HG03439 (cell line): ENCODE results near the gene DBI.
"Not testable (repeated sequence)": the region's sequence is repeated elsewhere in the genome, so short reads cannot be mapped to it uniquely, and the experiment has no call there.

Source experiments
- ATAC-seq: cut with Tn5 transposase; IDR thresholded peaks from one replicate; pipeline ENCODE4 v1.9.1; 2021; ENCODE audit warnings: mild to moderate bottlenecking, moderate library complexity; ENCODE audit not compliant: unreplicated experiment

Gene DBI

DNA sequence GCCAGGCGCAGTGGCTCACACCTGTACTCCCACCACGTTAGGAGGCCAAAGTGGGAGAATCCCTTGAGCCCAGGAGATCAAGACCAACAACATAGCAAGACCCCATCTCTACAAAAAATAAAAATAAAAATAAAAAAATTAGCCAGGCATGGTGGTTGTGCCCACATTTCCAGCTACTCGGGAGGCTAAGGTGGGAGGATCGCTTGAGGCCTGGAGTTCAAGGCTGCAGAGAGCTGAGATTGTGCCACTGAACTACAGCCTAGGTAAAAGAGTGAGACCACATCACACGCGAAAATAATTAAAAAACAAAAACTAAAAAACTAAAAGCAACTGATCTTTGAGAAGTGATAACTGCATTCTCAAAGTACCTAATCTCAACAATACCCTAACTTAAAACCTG is 2.0 kb upstream of the DBI start:
- ATAC-seq = no peak

DNA sequence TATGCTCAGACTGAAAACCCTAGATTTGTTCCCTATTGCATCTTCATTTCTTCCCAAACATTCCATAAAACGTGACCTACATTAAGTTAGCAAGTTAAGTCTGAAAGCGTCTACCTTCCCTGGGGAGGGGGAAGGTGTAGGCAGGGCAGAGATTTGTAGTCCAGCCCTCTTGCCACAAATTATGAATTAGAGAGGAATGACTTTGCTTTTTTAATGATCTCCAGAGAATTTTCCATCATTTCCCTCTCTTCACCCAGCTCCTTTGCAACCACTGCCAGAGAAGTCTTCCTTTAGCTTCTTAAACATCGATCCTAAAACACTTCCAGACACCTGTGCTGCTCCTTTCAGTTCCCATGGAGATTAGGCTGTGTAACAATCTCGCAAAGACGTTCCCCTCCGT is 1.3 kb upstream of the DBI start:
- no peak for ATAC-seq

DNA sequence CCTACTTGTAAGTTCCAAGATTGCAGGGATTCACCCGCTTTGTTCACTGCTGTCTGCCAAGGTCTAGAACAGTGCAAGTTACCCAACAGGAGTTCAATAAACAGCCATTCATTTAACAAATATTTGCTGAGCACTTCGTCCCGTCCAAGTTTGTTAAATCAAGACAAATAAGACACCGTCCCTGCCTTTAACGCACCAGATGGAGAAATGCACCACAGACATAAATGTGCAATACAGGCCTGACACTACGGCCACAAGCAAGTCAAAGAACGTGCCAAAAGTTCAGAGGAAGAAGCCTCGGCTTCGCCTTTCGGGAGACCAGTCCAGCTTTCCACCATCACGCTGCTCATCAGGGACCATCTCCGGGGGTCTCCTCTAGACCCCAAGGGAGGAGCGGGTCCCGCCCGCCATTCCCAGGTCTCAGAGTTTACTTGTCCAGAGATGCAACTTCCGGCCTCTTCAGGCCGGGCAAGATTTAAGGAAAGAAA is 572 bp upstream of the DBI start:
- ATAC-seq = peak; percentile 13

DNA sequence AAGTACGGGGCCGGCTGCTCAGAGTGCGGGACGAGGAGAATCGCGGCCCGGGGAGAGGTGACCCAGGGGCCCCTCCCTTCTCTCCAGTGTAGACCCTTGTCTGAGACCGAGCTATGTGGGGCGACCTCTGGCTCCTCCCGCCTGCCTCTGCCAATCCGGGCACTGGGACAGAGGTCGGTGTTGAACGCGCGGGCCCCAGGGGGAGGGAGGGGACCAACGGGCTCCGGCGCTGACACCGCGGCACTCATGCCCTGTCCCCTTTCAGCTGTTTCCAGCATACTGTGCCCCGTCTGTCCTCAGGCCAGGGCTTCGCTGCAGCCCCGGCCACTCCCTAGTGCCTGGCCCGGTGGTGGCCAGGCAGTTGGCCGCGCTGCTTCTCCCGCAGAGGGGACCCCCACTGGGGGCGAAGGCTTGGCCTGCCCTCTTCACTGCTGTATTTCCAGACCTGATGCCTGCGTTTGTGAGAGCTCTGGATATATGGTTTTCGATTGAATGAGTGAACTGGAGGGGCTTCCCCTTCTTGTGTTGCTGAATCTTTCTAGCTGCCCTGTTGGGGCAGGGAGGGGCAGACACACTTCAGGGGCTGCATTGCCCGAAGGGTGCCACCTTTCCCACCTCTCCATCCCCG is 809 bp downstream of the DBI start:
- peak; percentile 30 for ATAC-seq

DNA sequence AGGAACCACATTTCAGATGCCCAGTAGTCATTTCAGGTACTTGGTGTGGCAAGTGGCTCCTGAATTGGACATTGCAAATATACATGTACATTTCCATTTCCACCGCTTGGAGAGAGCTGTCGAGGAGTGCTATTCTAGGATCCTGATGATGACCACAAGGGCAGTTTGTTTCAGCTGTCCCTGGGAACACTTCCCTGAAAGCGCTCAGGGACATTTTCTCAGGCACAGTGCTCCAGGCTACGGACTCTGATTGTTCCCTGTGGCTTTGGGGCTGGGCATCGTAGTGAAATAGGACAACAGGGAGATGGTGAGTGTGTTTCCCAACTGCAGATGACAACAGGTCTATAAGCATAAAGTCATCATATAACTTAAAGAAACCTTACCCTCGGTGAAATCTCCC is 3.1 kb downstream of the DBI start:
- ATAC-seq = no peak

DNA sequence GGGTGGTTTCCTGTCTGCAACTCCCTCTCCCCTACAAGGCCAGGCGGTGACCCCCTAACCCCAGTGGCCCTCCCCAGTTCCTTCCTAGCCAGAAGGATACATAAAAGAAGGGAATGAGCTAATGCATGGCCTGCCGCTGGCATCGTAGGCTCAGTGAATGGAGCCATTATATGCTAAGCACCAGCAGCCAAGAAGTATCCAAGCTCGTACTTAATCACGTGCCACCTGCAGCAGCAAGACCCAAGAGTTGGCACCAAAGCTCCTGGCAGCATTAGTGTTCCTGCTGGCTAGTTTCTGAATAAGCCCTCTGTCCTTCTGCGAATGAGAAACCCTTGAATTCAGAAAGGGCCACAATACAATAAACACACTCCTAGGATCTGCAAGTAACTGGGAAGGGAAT is 4.3 kb downstream of the DBI start:
- no peak for ATAC-seq

DNA sequence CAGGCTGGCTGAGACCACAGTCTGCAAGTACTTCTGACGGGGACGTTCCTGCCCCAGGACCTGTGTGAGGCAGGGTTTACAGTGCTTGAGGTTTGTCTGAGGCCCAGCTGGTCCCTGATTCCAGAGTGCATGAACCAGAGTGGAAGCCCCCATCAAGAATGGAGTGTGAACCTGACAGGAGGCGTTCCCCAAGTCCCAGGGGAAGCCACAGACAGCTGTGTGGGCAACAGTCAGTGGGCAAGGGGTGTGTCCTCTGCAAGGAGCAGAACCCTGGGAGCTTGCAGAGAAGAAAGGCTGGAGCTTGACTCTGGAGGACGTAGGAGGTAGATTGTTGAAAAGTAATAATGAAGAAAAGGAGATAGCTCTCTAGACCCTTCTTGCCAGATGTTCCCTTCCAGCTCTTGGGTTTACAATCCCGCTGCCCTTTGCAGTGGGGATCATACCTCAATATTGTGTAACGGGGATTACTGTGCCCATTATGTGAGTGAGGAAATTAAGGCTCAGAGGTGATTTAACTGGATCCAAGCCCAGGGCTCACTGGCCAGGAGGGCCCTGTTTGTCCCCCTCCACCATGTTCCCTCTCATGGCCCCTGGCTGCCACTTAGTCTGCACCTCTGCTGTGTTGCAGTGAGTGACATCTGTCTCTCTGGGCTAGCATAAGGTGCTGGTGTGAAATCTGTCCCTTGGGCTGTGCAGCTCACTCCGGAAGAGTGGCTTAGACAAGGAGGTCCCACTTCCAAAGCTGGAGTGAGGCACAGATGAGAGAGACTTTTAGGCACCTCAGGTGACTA is 6.2 kb downstream of the DBI start:
- no peak for ATAC-seq

DNA sequence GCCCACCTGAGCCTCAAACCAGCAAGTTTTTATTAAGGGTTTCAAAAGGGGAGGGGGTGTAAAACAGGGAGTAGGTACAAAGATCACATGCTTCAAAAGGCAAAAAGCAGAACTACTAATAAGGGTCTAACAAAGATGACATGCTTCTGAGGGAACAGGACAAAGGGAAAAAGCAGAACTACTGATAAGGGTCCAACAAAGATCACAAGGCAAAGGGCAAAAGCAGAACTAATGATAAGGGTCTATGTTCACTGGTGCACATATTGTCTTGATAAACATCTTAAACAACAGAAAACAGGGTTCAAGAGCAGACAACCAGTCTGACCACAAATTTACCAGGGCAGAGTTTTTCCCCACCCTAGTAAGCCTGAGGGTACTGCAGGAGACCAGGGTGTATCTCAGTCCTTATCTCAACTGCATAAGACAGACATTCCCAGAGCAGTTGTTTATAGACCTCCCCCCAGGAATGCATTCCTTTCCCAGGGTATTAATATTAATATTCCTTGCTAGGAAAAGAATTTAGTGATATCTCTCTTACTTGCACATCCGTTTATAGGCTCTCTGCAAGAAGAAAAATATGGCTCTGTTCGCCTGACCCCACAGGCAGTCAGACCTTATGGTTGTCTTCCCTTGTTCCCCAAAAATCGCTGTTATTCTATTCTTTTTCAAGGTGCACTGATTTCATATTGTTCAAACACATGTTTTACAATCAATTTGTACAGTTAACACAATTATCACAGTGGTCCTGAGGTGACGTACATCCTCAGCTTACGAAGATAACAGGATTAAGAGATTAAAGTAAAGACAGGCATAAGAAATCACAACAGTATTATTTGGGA is 7.3 kb downstream of the DBI start:
- ATAC-seq = not testable (repeated sequence)

DNA sequence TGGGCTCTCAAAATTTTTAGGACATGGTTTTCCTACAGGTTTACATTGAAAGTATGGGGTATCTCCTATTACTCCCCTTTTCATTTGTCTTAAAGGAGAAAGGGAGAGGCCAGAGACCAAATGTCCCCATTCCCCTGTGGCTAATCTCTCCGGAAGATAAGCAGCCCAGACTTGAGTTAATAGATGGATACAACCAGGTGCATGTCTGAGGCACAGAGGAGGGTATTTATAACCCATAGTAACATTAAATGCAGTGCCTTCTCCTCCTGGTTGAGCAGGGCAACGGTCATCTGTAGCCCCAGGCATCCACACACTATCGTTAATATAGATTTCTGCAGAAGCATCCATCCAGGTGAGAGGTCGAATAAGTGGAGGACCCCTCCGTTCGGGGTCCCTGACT is 9.6 kb downstream of the DBI start:
- ATAC-seq = not testable (repeated sequence)

DNA sequence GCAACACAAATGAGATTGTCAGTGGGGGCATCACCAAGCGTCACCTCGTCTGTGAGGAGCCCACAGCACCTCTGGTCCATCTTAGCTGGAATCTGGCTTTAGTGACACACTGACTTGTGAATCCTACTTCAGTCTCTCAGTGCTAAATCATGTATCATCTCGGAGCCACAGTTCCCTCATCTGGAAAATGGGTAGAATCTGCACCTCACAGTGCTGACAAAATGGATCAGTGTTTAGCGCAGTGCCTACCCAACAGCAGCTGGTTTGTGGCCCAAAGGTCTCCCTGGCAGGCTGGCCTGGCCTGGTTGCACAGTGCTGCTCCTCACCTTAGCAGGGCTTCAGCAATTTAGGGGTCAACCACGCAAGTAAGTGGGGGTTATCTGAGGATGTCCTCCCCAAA is 10.0 kb downstream of the DBI start:
- ATAC-seq = no peak

DNA sequence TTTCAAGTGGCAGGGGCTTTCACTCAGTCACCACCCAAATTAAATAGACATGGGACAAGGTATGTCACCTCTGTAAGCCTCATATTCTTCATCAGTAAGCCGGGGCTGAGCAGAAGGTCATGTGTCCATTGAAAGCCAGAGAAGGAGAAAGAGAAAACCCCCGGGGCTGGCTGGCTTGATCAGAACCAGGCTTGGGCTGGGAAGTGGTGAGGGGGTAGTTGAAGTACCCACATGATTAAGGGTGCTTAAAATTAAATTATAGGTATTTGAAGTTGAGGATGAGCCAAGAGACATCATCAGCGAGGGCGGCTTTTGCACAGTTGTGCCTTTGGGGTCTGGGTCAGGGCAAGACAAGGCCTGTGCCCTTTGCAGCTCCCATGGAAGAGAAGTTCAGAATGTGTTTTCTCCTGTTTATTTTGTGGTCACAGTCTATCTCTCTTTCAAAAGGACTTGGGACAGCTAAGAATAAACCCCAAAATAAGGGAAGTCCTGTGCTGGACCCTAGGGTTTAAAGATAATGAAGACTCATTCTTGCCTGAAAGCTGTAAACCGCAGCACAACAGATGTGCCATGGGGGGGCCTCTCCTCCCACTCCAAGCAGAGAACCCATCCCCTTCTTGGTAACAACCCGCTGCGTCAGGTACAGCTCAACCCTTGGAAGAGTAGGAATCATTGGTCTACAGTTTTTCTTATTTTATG is 10.7 kb downstream of the DBI start:
- no peak for ATAC-seq

DNA sequence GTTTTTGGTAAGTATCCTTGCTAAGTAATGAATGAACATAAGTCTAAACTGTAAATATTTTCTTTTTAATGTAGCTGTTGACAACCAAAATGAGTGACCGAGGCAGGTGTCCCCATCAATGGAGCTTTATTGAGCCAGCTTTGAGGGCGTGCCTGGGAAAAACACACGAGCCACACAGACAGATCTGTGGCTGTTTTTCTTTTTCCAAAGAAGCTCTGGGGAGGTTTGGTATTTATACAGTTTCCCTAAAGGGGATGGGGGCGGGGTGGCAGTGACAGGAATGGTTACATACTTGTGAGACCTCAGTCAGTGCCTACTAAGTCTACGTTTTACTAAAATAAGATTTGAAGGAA is 11.2 kb downstream of the DBI start:
- ATAC-seq = no peak

DNA sequence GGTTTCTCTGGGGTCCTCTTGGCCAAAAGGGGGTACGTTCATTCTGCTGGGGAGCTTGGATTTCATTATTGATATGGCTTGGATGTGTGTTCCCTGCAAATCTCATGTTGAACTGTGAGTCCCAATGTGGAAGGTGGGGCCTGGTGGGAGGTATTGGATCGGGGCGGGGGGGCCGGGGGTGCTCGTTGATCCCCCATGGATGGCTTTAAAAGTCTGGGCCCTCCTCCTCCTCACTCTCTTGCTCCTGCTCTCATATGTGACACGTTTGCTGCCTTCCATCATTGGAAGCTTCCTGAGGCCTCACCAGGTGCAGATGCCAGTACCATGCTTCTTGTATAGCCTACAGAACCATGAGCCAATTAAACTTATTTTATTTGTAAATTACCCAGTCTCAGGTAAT is 11.8 kb downstream of the DBI start:
- no peak for ATAC-seq

DNA sequence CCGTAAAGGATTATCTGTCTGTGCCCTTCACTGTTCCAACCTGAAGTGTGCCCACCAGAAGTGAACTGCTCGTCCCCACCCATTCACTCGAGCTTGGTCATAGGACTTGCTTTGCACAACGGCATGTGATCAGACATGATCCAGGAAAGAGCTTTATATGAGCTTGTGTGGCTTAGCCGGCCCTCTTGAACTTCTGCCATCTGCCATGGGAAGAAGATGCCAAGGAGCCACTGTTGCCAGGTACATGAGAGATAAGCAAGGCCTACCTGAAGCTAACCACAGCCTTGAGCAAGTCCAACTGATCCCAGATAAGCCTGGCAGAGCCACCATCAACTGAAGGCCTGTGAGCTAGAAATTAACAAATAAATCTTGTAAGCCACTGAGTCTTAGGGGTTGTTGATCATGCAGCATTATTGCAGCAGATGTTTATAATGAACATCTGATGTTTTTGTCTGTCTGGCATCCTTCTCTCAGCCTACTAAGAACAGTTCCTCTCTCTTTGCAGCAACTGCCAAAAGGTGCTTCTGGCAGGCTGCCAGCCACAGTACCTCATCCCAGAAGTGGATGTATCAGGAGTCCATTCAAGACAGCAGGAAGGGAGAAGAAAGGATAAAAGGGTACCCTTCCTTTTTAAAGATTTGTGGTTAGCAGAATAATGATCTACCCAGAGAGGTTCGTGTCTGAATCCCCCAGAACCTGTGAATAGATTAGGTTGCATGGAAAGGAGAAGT is 16.8 kb downstream of the DBI start:
- ATAC-seq = no peak

DNA sequence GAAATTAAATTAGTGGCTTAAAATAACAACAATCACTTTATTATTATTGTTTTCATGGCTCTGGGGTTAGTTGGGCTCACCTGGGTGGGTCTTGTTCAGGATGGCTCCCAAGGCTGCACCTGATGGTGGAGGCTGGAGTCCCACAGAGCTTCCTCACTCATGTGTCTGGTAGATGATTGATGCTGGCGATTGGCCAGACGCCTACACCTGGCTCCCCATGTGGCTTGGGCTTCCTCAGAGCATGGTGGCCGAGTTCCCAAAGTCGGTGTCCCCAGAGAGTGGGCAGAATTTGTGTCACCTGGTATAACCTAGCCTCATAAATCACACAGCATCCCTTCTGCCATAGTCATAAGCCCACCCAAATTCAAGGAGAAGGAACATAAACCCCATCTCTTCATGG is 18.2 kb downstream of the DBI start:
- no peak for ATAC-seq

DNA sequence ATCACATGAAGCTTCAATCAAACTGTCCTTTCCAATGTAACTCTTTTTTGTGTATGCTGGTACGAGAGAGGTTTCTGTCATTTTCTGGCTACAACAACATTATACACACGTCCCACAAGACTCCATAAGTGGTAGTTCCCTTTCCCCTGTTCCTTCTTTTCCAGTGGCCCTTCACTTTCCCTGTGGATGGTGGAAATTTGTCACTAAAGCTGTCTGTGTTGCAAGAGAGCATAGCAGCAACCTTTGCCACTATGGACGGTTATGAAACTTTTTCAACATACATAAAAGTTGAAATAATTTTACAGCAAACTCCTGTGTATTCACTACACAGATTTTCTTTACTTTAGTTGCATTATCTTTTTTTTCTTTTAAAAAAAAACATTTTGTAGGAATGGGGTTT is 18.7 kb downstream of the DBI start:
- no peak for ATAC-seq

DNA sequence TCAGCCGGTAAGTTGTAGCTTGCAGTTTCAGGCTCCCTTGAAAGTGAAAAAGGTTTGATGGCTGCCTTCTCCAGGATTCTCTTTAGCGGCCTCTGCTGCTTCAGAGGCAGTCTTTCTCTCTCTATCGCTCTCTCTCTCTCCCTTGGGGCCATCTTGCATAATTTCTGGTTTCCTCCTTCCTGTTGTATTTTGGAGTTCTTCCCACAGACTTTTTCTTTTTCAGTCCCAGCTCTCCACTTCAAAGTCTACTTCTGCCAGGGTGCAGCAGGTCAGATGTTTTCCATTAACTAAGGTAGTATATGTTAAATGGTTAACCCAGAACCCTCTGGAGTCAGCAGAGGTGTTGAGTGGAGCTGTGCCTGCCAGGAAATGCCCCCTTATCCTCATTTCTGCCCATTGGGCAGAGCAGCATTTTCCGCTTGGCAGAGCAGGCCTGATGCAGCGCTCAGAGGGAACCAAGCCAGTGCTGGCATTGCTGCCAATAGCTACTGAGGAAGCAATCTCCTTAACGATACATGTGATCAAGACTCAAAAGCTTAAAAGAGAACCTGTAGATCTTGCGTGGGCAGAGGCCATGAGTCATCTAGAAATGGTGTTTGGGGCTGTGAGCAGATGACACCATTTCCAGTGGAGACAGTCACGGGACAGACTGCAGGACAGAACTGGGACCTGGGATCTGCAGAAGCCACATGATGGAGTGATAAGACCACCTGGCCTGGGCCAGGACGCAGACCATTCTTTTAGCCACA is 20.8 kb downstream of the DBI start:
- peak; percentile 90 for ATAC-seq

DNA sequence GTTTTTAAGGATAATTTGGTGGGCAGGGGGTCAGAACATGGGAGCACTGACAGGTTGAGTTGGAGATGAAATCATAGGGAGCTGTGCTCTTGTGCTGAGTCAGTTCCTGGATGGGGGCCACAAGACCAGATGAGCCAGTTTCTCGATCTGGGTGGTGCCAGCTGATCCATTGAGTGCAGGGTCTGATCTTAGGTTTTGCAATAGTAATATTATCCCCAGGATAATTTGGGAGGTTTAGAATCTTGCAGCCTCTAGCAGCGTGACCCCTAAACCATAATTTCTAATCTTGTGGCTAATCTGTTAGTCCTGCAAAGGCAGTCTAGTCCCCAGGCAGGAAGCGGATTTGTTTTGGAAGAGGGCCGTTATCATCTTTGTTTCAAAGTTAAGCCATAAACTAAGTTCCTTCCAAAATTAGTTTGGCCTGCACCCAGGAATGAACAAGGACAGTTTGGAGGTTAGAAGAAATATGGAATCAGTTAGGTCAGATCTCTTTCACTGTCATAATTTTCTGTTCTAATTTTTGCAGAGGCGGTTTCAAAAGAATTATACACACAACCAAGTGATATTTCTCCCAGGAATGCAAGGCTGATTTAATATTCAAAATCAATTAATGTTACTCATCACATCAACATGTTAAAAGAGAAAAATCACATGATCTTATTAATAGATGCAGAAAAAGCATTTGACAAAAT is 23.0 kb downstream of the DBI start:
- no peak for ATAC-seq
